HG03571 (cell line): ENCODE measurements around the gene EPHB6.

ENCODE experiments used
- ATAC-seq: cut with Tn5 transposase; IDR thresholded peaks from one replicate; pipeline ENCODE4 v1.9.1; 2021; ENCODE audit not compliant: unreplicated experiment

Gene EPHB6

DNA sequence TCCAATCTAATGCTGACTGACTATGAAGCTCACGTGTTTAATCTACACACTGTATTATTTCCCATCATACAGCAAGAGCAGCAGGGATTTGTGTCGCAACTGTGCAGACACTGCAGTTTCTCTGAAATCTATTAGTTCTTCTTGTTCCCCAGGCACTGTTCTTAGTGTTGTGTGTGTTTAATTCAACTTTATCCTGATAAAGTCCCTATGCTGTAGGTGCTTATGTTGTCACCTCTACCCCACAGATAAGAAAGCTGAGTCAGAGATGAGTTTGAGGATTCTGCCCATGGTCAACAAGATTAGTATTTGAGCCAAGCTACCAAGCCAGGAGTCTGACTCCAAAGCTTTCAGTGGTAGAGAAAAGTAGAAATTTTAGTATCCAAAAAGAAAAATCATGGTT, 22.5 kb upstream of the EPHB6 start:
- no peak for ATAC-seq

- ATAC-seq, result no peak
Measured at GRCh38 chr7:142833174-142834048, 21.5 kb upstream of the EPHB6 start.

GRCh38 chr7:142835487-142835886, 19.4 kb upstream of the EPHB6 start:
- no peak for ATAC-seq

DNA sequence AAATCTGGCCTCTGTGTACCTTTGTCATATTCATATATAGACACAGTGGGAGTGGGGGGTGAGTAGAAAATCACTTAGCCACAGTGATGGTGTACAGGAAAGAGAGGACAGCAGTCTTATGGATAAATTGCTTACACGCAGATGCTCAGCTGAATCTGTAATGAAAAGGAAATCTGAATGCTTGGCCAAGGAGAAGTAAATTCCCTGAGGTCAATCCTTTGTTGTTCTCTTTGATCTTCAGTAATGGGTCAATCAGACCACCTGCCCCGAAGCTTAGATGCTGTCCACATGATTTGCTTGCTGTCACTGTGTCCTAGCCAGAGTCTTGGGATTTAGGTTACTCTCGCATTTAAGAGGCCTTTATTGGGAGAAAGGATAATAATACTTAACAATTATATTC, 18.4 kb upstream of the EPHB6 start:
- no peak for ATAC-seq

- no peak for ATAC-seq
Measured at GRCh38 chr7:142838461-142839213, 16.2 kb upstream of the EPHB6 start.

- ATAC-seq, result no peak
Measured at GRCh38 chr7:142842251-142842766, 12.6 kb upstream of the EPHB6 start.

GRCh38 chr7:142847353-142847752, 7.5 kb upstream of the EPHB6 start:
- no peak for ATAC-seq

DNA sequence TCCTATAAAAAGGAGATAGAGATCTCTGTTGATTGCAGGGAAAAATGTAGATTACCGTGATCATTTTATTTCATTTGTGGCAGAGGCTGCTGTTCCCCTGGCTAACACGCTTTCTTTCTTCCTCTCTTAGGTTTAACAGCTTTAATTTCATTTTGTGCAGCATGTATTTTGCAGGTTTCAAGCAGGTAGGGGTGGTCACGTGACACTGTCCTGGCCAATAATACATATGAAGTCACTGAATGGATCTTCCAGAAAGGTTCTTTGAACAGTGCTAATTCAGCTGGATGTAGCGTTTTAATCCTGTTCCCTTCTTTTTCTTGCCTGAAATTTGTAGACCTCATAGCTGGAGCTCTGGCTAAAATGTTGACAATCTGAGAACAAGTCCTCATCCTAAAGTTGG, 3.6 kb upstream of the EPHB6 start:
- ATAC-seq, result no peak

DNA sequence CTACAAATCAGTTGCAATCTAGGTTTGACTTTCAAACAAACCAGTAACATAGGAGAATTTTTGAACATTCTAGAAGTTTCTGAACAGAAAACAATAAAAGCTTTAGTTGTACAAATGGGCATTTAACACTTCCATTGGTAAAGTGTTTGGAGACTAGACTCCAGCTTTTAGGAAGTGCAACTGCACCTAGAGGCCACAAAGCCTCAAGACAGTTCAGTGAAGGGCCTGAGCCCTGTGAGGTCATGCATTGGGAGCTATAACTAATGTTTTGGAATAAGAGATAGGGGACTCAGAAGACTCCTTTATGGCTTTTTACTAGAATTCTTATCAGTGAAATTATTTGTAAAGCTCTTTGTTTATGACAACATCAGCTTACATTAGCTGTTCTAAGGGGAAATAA, 3.0 kb upstream of the EPHB6 start:
- ATAC-seq, result no peak

GRCh38 chr7:142853739-142854371, 1.0 kb upstream of the EPHB6 start:
- ATAC-seq, result peak; percentile 79

GRCh38 chr7:142855114-142855743, 353 bp downstream of the EPHB6 start:
- peak; percentile 3 for ATAC-seq

GRCh38 chr7:142855756-142856564, 1.1 kb downstream of the EPHB6 start:
- ATAC-seq, result no peak

GRCh38 chr7:142856565-142857245, 1.8 kb downstream of the EPHB6 start:
- ATAC-seq, result no peak

- ATAC-seq, result no peak
Measured at GRCh38 chr7:142857625-142858024, 2.7 kb downstream of the EPHB6 start.

GRCh38 chr7:142859411-142859810, 4.5 kb downstream of the EPHB6 start:
- no peak for ATAC-seq

- ATAC-seq, result no peak
Measured at GRCh38 chr7:142859829-142860228, 5.0 kb downstream of the EPHB6 start.

- no peak for ATAC-seq
Measured at GRCh38 chr7:142860968-142861367, 6.1 kb downstream of the EPHB6 start.

DNA sequence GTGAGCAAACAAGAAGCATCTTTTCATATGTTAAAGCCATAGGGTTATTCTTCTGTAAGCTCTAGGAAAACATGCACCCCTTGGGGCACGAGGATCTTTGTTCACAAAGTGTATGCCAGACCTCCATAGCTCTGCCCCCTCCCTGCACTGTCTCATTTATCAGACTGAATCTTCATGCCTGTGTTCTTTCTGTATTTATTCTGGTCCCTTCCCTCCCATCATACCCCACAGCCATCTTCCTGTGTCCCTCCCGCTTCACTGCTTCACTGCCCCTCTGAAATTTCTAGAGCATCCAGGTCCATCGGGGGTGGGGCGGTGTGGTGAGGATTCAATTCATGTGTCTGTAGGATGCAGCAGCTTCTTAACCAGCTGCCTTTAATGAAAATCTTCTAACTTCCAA, 7.5 kb downstream of the EPHB6 start:
- no peak for ATAC-seq

DNA sequence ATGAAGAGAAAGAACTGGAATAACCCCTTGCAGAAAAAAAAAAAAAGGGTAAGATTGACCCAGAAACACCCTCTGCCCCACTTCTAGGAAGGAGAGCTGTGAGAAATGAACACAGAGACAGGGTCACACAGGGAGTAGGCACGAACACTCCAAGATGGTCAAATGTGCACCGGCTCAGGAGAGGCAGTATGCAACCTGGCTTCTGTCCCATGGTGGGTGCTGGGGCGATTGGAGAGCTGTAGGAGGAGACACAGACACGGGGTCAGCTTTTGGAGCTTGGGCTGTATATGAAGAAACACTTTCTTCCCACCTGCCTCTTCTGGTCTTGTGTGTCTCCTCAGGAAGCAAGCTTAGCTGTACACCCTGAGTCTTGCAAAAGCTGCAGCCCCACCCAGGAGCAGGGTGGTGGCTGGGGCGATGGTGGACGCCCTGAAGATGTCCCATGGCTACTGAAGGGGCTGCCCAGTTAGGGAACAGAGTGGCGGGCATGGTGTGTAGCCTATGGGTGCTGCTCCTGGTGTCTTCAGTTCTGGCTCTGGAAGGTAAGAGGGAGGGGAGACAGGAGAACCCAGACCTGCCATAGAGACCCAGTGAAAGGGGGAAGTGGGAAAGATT, 8.0 kb downstream of the EPHB6 start:
- no peak for ATAC-seq
